ENCODE measurements around the gene PLS1.
"Not testable (repeated sequence)": the region's sequence is repeated elsewhere in the genome, so short reads cannot be mapped to it uniquely, and the experiment has no call there.

Gene PLS1

GRCh38 chr3:142578329-142579223 is 17.6 kb upstream of the PLS1 start, which contains the start of gene ATR:
TSS of gene ATR (minus strand) at chr3:142578733. CDS start at chr3:142578704, 29 bp downstream.
- peak within 1 kb of the TSS; percentile 85 for H3K9ac ChIP-seq (ENCODE audit: low read length)
- H3K9me3 ChIP-seq (ENCODE audit: low read length): no peaks in the 10 kb centered on the region
- peaks cover 43% of the 10 kb centered on the region for H3K4me1 ChIP-seq (ENCODE audit: insufficient read depth, low read length, severe bottlenecking)
- H3K27me3 ChIP-seq (ENCODE audit: insufficient read depth, low read length): no peaks in the 10 kb centered on the region
- H4K20me1 ChIP-seq (ENCODE audit: insufficient read depth, low read length): no peaks in the 10 kb centered on the region
- peak within 1 kb of the TSS; percentile 82 for H3K4me2 ChIP-seq (ENCODE audit: low read length)
- peak within 1 kb of the TSS; percentile 57 for H2AFZ ChIP-seq (ENCODE audit: low read length)
- H3K27ac ChIP-seq (ENCODE audit: low read depth, low read length, poor library complexity, severe bottlenecking): peak within 1 kb of the TSS; percentile 72
- TF ChIP-seq CTCF (IDR thresholded peaks at IDR 0.05; ENCODE audit: low read length) (no peak), EZH2 (IDR thresholded peaks at IDR 0.05; ENCODE audit: borderline replicate concordance, low read length) (no peak)
- peaks cover 48% of the 10 kb centered on the region for H3K79me2 ChIP-seq (ENCODE audit: insufficient read depth, low read length)
- H3K36me3 ChIP-seq (ENCODE audit: insufficient read depth, low read length): peaks cover 14% of the 10 kb centered on the region; the same call in 1 of the 2 replicates
- H3F3A ChIP-seq (ENCODE audit: insufficient read depth, low read length): no peaks in the 10 kb centered on the region
- peak within 1 kb of the TSS; percentile 80 for H3K4me3 ChIP-seq (ENCODE audit: low read depth, low read length, poor library complexity, severe bottlenecking)
- H3K9me2 ChIP-seq (ENCODE audit: low read depth, low read length): no peaks in the 10 kb centered on the region

- Histone ChIP-seq H3K9ac (ENCODE audit: low read length) (no peak overlapping the region), H3K79me2 (ENCODE audit: insufficient read depth, low read length) (peaks cover 33% of the 10 kb centered on the region), H3F3A (ENCODE audit: insufficient read depth, low read length) (no peaks in the 10 kb centered on the region), H3K9me3 (ENCODE audit: low read length) (no peaks in the 10 kb centered on the region), H3K9me2 (ENCODE audit: low read depth, low read length) (no peaks in the 10 kb centered on the region), H2AFZ (ENCODE audit: low read length) (no peak overlapping the region), H3K36me3 (ENCODE audit: insufficient read depth, low read length) (peaks cover 9% of the 10 kb centered on the region; the same call in 1 of the 2 replicates), H3K27me3 (ENCODE audit: insufficient read depth, low read length) (peaks cover 5% of the 10 kb centered on the region; the same call in 1 of the 2 replicates), H3K4me1 (ENCODE audit: insufficient read depth, low read length, severe bottlenecking) (peaks cover 37% of the 10 kb centered on the region), H4K20me1 (ENCODE audit: insufficient read depth, low read length) (no peaks in the 10 kb centered on the region), H3K4me3 (ENCODE audit: low read depth, low read length, poor library complexity, severe bottlenecking) (no peak overlapping the region), H3K4me2 (ENCODE audit: low read length) (no peak overlapping the region), H3K27ac (ENCODE audit: low read depth, low read length, poor library complexity, severe bottlenecking) (no peak overlapping the region)
- TF ChIP-seq CTCF (IDR thresholded peaks at IDR 0.05; ENCODE audit: low read length): no peak
- no peak for TF ChIP-seq EZH2 (IDR thresholded peaks at IDR 0.05; ENCODE audit: borderline replicate concordance, low read length)
Measured at GRCh38 chr3:142580061-142580423, 16.2 kb upstream of the PLS1 start.

- not testable (repeated sequence) for H3F3A ChIP-seq (ENCODE audit: insufficient read depth, low read length); H3K27ac ChIP-seq (ENCODE audit: low read depth, low read length, poor library complexity, severe bottlenecking); H3K4me3 ChIP-seq (ENCODE audit: low read depth, low read length, poor library complexity, severe bottlenecking); H3K9me2 ChIP-seq (ENCODE audit: low read depth, low read length); H3K9ac ChIP-seq (ENCODE audit: low read length); H4K20me1 ChIP-seq (ENCODE audit: insufficient read depth, low read length); H3K9me3 ChIP-seq (ENCODE audit: low read length); H3K27me3 ChIP-seq (ENCODE audit: insufficient read depth, low read length); H3K4me2 ChIP-seq (ENCODE audit: low read length); H2AFZ ChIP-seq (ENCODE audit: low read length); H3K36me3 ChIP-seq (ENCODE audit: insufficient read depth, low read length)
- Histone ChIP-seq H3K79me2 (ENCODE audit: insufficient read depth, low read length) (peaks cover 23% of the 10 kb centered on the region), H3K4me1 (ENCODE audit: insufficient read depth, low read length, severe bottlenecking) (peaks cover 26% of the 10 kb centered on the region)
Measured at GRCh38 chr3:142581070-142581469, 15.1 kb upstream of the PLS1 start.
